ENCODE measurements around the gene TARBP1. TPM values are rescaled to one million over a fixed set of nuclear protein-coding genes. Genes with fewer than 3 reads are reported as not detected.

Gene TARBP1
- total and polyA plus RNA-seq, 2 of the 13 experiments (the other 11 are each of a cell fraction or from before 2014, with no cell fraction given) = 37.7 to 67.0 TPM

DNA sequence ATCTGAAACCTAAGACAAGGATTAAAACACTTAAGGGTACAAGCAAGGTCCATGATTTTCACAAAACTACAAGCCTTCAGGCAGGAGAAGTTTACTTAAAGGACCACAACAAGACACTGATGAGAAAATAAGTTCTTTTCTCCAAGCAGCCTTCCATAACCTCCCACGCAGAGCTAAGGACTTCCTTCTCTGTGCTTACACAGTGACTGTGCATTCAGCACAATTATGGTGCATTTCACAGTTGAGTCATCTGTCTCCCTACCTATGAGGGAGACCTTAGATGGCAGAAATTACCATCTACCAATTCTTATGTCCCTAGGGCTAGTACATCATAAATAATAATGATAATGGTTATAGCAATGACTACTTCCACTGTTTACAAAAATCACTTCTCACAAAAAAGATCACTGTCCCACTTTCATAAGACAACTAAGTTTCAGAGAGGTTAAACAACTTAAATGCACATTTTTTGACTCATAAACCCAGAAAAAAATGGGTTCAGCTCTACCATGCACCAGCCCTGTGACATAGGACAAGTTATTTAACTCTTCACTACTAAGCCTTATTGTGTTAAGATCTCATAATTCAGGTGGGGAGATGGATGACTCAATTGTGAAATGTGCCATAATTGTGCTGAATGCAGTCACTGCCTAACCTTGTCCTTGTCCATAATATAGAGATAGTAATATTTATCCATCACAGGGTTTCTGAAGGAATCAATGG lies 45.3 kb downstream of the TARBP1 start (continued):
- TF ChIP-seq, protein P1, sequence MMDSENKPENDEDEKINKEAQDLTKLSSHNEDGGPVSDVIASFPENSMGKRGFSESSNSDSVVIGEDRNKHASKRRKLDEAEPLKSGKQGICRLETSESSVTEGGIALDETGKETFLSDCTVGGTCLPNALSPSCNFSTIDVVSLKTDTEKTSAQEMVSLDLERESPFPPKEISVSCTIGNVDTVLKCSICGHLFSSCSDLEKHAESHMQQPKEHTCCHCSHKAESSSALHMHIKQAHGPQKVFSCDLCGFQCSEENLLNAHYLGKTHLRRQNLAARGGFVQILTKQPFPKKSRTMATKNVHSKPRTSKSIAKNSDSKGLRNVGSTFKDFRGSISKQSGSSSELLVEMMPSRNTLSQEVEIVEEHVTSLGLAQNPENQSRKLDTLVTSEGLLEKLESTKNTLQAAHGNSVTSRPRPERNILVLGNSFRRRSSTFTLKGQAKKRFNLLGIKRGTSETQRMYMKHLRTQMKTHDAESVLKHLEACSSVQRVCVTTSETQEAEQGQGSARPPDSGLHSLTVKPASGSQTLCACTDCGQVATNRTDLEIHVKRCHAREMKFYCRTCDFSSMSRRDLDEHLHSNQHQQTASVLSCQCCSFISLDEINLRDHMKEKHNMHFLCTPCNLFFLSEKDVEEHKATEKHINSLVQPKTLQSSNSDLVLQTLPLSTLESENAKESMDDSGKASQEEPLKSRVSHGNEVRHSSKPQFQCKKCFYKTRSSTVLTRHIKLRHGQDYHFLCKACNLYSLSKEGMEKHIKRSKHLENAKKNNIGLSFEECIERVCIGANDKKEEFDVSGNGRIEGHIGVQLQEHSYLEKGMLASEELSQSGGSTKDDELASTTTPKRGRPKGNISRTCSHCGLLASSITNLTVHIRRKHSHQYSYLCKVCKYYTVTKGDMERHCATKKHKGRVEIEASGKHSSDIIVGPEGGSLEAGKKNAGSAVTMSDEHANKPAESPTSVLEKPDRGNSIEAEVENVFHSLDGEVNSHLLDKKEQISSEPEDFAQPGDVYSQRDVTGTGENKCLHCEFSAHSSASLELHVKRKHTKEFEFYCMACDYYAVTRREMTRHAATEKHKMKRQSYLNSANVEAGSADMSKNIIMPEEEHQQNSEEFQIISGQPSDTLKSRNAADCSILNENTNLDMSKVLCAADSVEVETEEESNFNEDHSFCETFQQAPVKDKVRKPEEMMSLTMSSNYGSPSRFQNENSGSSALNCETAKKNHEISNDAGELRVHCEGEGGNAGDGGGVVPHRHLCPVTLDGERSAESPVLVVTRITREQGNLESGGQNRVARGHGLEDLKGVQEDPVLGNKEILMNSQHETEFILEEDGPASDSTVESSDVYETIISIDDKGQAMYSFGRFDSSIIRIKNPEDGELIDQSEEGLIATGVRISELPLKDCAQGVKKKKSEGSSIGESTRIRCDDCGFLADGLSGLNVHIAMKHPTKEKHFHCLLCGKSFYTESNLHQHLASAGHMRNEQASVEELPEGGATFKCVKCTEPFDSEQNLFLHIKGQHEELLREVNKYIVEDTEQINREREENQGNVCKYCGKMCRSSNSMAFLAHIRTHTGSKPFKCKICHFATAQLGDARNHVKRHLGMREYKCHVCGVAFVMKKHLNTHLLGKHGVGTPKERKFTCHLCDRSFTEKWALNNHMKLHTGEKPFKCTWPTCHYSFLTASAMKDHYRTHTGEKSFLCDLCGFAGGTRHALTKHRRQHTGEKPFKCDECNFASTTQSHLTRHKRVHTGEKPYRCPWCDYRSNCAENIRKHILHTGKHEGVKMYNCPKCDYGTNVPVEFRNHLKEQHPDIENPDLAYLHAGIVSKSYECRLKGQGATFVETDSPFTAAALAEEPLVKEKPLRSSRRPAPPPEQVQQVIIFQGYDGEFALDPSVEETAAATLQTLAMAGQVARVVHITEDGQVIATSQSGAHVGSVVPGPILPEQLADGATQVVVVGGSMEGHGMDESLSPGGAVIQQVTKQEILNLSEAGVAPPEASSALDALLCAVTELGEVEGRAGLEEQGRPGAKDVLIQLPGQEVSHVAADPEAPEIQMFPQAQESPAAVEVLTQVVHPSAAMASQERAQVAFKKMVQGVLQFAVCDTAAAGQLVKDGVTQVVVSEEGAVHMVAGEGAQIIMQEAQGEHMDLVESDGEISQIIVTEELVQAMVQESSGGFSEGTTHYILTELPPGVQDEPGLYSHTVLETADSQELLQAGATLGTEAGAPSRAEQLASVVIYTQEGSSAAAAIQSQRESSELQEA (CRISPR knock-in tag; IDR thresholded peaks at IDR 0.05; ENCODE audit: not compliant biosample characterization) = no peak

DNA sequence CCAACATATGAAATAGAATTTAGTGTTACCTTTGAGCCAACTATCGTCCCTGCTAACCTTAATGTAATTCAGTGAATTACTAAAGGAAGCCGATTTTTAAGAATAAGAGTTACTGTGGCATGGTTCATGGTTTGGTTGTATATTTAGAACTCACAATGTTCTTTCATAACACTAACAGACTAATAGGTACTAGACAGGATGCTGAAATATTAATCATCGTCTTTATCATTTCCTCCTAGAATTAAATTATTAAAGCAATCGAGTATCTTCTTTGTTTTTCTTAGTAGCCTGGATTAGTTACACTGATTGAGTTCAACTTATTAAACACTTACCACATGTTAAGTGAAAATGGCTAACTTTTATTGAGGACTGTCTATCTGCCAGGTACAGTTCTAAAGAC lies 47.7 kb downstream of the TARBP1 start:
- POLR2A ChIA-PET = no interaction called here
- WGBS (ENCODE audit: low lambda C conversion rate) = 97% methylated on average over 4 of the region's 4 CpGs
- peaks cover 12 to 70% of the 10 kb centered on the region in 2 experiments for H3K36me3 ChIP-seq (replicated peaks in 1 of 2; ENCODE audit: control insufficient read depth in 1 of 2, insufficient read depth in 2 of 2, low read length in 2 of 2)
- intact Hi-C loops (cut with micrococcal nuclease; ENCODE audit: unreplicated experiment) = no loop called here
- no peak for ATAC-seq
- no peak overlapping the region for H3K4me3 ChIP-seq (replicated peaks in 1 of 3; ENCODE audit: insufficient read depth in 1 of 3, low read depth in 2 of 3, low read length in 3 of 3)
- no peak for DNase-seq (ENCODE audit: low spot score)
- H3K27me3 ChIP-seq (ENCODE audit: control insufficient read depth in 1 of 2, insufficient read depth in 2 of 2, low read length in 2 of 2) = no peaks in the 10 kb centered on the region
- no peaks in the 10 kb centered on the region for H3K9me3 ChIP-seq (ENCODE audit: low read length)
- no peaks in the 10 kb centered on the region for H4K20me1 ChIP-seq (ENCODE audit: insufficient read depth, low read length)
- BruUV-seq (replicated peaks) = no TSS peak
- no peak for FAIRE-seq
- no peaks in the 10 kb centered on the region for H3K4me1 ChIP-seq (ENCODE audit: insufficient read depth, low read length)
- H3K4me2 ChIP-seq (ENCODE audit: low read depth, low read length) = no peak overlapping the region
- CTCF ChIA-PET (ENCODE audit: low intra/inter-chr PET ratio, low total read pairs) = no interaction called here
- no peak overlapping the region for H3K9ac ChIP-seq (ENCODE audit: insufficient read depth, low read depth, low read length)
- H2AFZ ChIP-seq (ENCODE audit: low read length) = no peak overlapping the region
- H3K79me2 ChIP-seq (ENCODE audit: insufficient read depth, low read length) = no peaks in the 10 kb centered on the region
- in situ Hi-C loops (cut with HindIII; ENCODE audit: extremely low pct_ligation_motif_present, low pct_unique_long_range_greater_than_20kb) = no loop called here
- no peak overlapping the region for H3K27ac ChIP-seq (ENCODE audit: extremely low read length, insufficient read depth, low read length)
- TF ChIP-seq ZNF234 (CRISPR knock-in tag; conservative IDR thresholded peaks at IDR 0.05) (no peak), EED (CRISPR knock-in tag; IDR thresholded peaks at IDR 0.05) (no peak), ZNF350 (CRISPR knock-in tag; IDR thresholded peaks at IDR 0.05; ENCODE audit: borderline replicate concordance, low read depth) (no peak), THYN1 (CRISPR knock-in tag; IDR thresholded peaks at IDR 0.05; ENCODE audit: borderline replicate concordance, low read depth) (no peak), CENPX (CRISPR knock-in tag; IDR thresholded peaks at IDR 0.05) (no peak), PTBP1 (IDR thresholded peaks at IDR 0.05; ENCODE audit: low read depth, low read length, poor library complexity, severe bottlenecking) (no peak), ZMAT3 (CRISPR knock-in tag; conservative IDR thresholded peaks at IDR 0.05) (no peak), HDAC2 (CRISPR knock-in tag; IDR thresholded peaks at IDR 0.05) (no peak), ZNF749 (CRISPR knock-in tag; IDR thresholded peaks at IDR 0.05; ENCODE audit: borderline replicate concordance) (no peak), NR2C2 (CRISPR knock-in tag; IDR thresholded peaks at IDR 0.05; ENCODE audit: borderline replicate concordance) (no peak), SIN3A (IDR thresholded peaks at IDR 0.05; ENCODE audit: borderline replicate concordance, low read depth, low read length) (no peak)
- TF ChIP-seq, protein P2, sequence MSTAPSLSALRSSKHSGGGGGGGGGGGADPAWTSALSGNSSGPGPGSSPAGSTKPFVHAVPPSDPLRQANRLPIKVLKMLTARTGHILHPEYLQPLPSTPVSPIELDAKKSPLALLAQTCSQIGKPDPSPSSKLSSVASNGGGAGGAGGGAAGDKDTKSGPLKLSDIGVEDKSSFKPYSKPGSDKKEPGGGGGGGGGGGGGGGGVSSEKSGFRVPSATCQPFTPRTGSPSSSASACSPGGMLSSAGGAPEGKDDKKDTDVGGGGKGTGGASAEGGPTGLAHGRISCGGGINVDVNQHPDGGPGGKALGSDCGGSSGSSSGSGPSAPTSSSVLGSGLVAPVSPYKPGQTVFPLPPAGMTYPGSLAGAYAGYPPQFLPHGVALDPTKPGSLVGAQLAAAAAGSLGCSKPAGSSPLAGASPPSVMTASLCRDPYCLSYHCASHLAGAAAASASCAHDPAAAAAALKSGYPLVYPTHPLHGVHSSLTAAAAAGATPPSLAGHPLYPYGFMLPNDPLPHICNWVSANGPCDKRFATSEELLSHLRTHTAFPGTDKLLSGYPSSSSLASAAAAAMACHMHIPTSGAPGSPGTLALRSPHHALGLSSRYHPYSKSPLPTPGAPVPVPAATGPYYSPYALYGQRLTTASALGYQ (CRISPR knock-in tag; IDR thresholded peaks at IDR 0.05) = no peak
